Activated B cell treated with CpG ODN at 0.5 μM for 24 hours (primary cell): ENCODE results near the gene USP28. TPM values are rescaled to one million over a fixed set of nuclear protein-coding genes. Genes with fewer than 3 reads are reported as not detected.
A peak's percentile ranks its signal among the peaks of the same experiment; 100 is the strongest.

Source experiments
- ATAC-seq: fragments of 200-7000 bp; cut with Tn5 transposase; one replicate; pipeline ENCODE4 v1.10.0; 2021; ENCODE audit warnings: low read depth, mild to moderate bottlenecking, moderate library complexity
- CTCF ChIA-PET: fragments of 350-600 bp; sonication (Branson Sonifier 250); formaldehyde crosslinking; loops from one replicate; lab custom pipeline; 2021; ENCODE audit warnings: antibody characterized with exemption; lab: Charles Lee
- POLR2A ChIA-PET: fragments of 350-600 bp; sonication (Branson Sonifier 250); formaldehyde crosslinking; loops from one replicate; lab custom pipeline; 2021; ENCODE audit warnings: antibody characterized with exemption; lab: Charles Lee
- DNase-seq: peaks from one replicate; pipeline ENCODE4 v3.0.0; 2022
- H3K27ac Mint-ChIP-seq: one replicate; pipeline ENCODE4 v1.8.0; 2020; ENCODE audit warnings: mixed read lengths
- H3K27me3 Mint-ChIP-seq: one replicate; pipeline ENCODE4 v1.8.0; 2021; ENCODE audit warnings: mixed read lengths
- H3K36me3 Mint-ChIP-seq: one replicate; pipeline ENCODE4 v1.8.0; 2021; ENCODE audit warnings: low read depth, mixed read lengths
- H3K4me1 Mint-ChIP-seq: one replicate; pipeline ENCODE4 v1.8.0; 2021; ENCODE audit warnings: mixed read lengths
- H3K4me3 Mint-ChIP-seq: one replicate; pipeline ENCODE4 v1.8.0; 2020; ENCODE audit warnings: mild to moderate bottlenecking, mixed read lengths
- H3K9me3 Mint-ChIP-seq: one replicate; pipeline ENCODE4 v1.8.0; 2020; ENCODE audit warnings: mixed read lengths
- intact Hi-C: fragments of 100-400 bp; cut with micrococcal nuclease; formaldehyde crosslinking; loops from one replicate; pipeline ENCODE4 v1.15.1; 2024
- total RNA-seq: library from RNA; stranded (reverse); gene quantifications from 2 replicates; pipeline ENCODE4 v1.2.3, GENCODE V29; 2022
- TF ChIP-seq, protein P1 (sequence below): fragments of 200-600 bp; IDR thresholded peaks from one replicate; pipeline ENCODE4 v1.8.0; 2022; ENCODE audit warnings: antibody characterized with exemption, mild to moderate bottlenecking

USP28 gene
- total RNA-seq, 1 donor from 2014 or later: 49.6 TPM

- Mint-ChIP-seq H3K9me3 (peaks cover 3% of the 10 kb centered on the region), H3K4me1 (peaks cover 25% of the 10 kb centered on the region), H3K36me3 (peaks cover 70% of the 10 kb centered on the region), H3K27me3 (no peaks in the 10 kb centered on the region), H3K27ac (no peak overlapping the region), H3K4me3 (no peak overlapping the region)
- intact Hi-C loops: no loop called here
- DNase-seq (no peak), ATAC-seq (no peak)
- CTCF ChIA-PET: no interaction called here
- TF ChIP-seq, protein P1, sequence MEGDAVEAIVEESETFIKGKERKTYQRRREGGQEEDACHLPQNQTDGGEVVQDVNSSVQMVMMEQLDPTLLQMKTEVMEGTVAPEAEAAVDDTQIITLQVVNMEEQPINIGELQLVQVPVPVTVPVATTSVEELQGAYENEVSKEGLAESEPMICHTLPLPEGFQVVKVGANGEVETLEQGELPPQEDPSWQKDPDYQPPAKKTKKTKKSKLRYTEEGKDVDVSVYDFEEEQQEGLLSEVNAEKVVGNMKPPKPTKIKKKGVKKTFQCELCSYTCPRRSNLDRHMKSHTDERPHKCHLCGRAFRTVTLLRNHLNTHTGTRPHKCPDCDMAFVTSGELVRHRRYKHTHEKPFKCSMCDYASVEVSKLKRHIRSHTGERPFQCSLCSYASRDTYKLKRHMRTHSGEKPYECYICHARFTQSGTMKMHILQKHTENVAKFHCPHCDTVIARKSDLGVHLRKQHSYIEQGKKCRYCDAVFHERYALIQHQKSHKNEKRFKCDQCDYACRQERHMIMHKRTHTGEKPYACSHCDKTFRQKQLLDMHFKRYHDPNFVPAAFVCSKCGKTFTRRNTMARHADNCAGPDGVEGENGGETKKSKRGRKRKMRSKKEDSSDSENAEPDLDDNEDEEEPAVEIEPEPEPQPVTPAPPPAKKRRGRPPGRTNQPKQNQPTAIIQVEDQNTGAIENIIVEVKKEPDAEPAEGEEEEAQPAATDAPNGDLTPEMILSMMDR: no peak
- POLR2A ChIA-PET: interaction anchor here (1.1 kb wide), 1 partner anchor 25 kb away, joined by 3 read pairs; the partner anchor contains the start of gene USP28
Measured at GRCh38 chr11:113850188-113850587, 25.2 kb downstream of the USP28 start.

DNA sequence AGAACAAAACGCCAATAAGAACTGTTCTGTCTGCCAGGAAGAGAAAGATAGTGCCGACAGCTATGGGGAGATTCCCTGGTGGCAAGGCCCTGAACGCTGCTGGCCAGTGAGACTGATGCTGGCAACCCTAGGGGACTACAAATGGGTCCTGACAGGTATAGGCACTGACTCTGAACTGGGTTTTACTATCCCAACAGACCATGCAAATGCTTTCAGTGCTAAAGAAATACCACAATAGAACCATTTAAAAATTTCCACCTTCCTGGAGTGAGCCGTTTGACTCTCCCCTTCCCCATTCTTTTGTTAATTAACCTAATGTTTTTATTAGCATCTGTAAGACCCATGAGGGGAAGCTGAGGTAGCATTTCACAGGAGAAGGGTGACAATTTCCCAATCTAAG, 25.7 kb downstream of the USP28 start:
- H3K27me3 Mint-ChIP-seq: no peaks in the 10 kb centered on the region
- no peak overlapping the region for H3K4me3 Mint-ChIP-seq
- H3K9me3 Mint-ChIP-seq: peaks cover 3% of the 10 kb centered on the region
- H3K4me1 Mint-ChIP-seq: peaks cover 22% of the 10 kb centered on the region
- H3K36me3 Mint-ChIP-seq: peaks cover 69% of the 10 kb centered on the region
- ATAC-seq: no peak
- no peak for DNase-seq
- H3K27ac Mint-ChIP-seq: no peak overlapping the region
- TF ChIP-seq, protein P1: no peak
- CTCF ChIA-PET: no interaction called here
- intact Hi-C loops: loop anchor here (5.0 kb wide), 1 partner anchor 37 kb away; no protein-coding TSS in a partner anchor
- POLR2A ChIA-PET: interaction anchor here (1.1 kb wide), 1 partner anchor 25 kb away, joined by 3 read pairs; the partner anchor contains the start of gene USP28

DNA sequence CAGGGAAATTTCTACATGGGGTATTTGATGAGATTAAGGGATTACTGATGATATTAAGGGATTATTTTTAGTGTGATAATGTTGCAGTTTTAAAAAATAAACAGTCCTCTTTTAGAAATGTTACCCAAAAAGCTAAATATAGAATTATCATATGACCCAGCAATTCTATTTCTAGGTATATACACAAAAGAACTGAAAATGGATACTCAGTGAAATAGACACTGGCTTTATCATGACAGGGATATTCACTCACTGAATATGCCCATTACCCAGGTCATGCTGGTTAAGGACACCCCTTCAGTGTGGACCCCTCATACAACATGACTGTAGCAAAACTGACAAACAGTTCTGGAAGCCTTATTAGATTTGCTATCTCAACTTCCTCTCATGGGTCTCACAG, 27.8 kb downstream of the USP28 start:
- H3K4me1 Mint-ChIP-seq: peaks cover 26% of the 10 kb centered on the region
- H3K36me3 Mint-ChIP-seq: peaks cover 70% of the 10 kb centered on the region
- H3K4me3 Mint-ChIP-seq: no peak overlapping the region
- no peak for DNase-seq
- ChIA-PET POLR2A (no interaction called here), CTCF (no interaction called here)
- ATAC-seq: peak; percentile 21
- H3K27ac Mint-ChIP-seq: peak overlapping the region; percentile 74
- TF ChIP-seq, protein P1: no peak
- peaks cover 3% of the 10 kb centered on the region for H3K9me3 Mint-ChIP-seq
- intact Hi-C loops: loop anchor here (2.0 to 5.0 kb wide), 2 partner anchors 17 to 35 kb away; no protein-coding TSS in a partner anchor
- H3K27me3 Mint-ChIP-seq: no peaks in the 10 kb centered on the region

GRCh38 chr11:113847111-113847510, 28.3 kb downstream of the USP28 start:
- ChIA-PET POLR2A (no interaction called here), CTCF (no interaction called here)
- TF ChIP-seq, protein P1: no peak
- intact Hi-C loops: loop anchor here (2.0 to 5.0 kb wide), 2 partner anchors 16 to 35 kb away; no protein-coding TSS in a partner anchor
- Mint-ChIP-seq H3K9me3 (peaks cover 3% of the 10 kb centered on the region), H3K36me3 (peaks cover 65% of the 10 kb centered on the region), H3K4me3 (no peak overlapping the region), H3K27me3 (no peaks in the 10 kb centered on the region), H3K27ac (peak overlapping the region; percentile 74), H3K4me1 (peaks cover 26% of the 10 kb centered on the region)
- ATAC-seq (no peak), DNase-seq (no peak)

DNA sequence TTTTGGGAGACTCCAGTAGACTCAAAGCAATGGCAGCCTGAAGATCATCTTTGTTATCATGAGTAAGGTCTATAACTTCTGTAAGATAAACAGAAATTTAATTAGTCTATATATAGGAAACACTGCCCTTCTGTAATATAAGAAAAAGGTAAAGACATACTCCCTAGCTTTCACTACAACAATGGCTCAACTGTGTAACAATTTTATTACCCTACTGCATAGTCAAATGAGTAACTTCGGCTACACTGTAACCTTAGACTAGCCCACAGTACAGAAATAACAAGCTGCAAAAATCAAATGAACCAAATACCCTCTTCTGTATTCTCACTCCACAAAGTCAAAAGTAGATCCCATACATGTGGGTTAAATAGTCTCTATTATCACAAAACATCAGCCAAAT, 33.7 kb downstream of the USP28 start:
- H3K27ac Mint-ChIP-seq: no peak overlapping the region
- DNase-seq: no peak

More for the DNA sequence above, 33.7 kb downstream of the USP28 start:
- TF ChIP-seq, protein P1: no peak
- peaks cover 35% of the 10 kb centered on the region for H3K4me1 Mint-ChIP-seq
- no peaks in the 10 kb centered on the region for H3K9me3 Mint-ChIP-seq
- intact Hi-C loops: loop anchor here (2.0 to 5.0 kb wide), 2 partner anchors 69 to 135 kb away; partner anchors contain the start of gene ZW10
- ChIA-PET POLR2A (interaction anchor here (0.9 to 1.0 kb wide), 3 partner anchors 10 to 34 kb away, joined by 4 to 13 read pairs (median 6); partner anchors contain the start of gene USP28), CTCF (interaction anchor here (0.9 kb wide), 1 partner anchor 9 kb away, joined by 4 read pairs; no protein-coding TSS in a partner anchor)
- H3K36me3 Mint-ChIP-seq: peaks cover 32% of the 10 kb centered on the region
- no peaks in the 10 kb centered on the region for H3K27me3 Mint-ChIP-seq
- no peak for ATAC-seq
- peak overlapping the region; percentile 67 for H3K4me3 Mint-ChIP-seq
